GM18858 (cell line): ENCODE results near the gene TNIK.

Experiments
- ATAC-seq: cut with Tn5 transposase; IDR thresholded peaks from one replicate; pipeline ENCODE4 v1.9.1; 2021; ENCODE audit not compliant: unreplicated experiment

The TNIK gene

GRCh38 chr3:171018156-171018935, 441.9 kb downstream of the TNIK start:
- ATAC-seq: no peak

GRCh38 chr3:171013822-171014748, 446.1 kb downstream of the TNIK start:
- no peak for ATAC-seq

- no peak for ATAC-seq
Measured at GRCh38 chr3:171011873-171012336, 448.3 kb downstream of the TNIK start.
